ENCODE measurements around the gene ARL6IP4.
"Not testable (repeated sequence)": the region's sequence is repeated elsewhere in the genome, so short reads cannot be mapped to it uniquely, and the experiment has no call there.

The ARL6IP4 gene

DNA sequence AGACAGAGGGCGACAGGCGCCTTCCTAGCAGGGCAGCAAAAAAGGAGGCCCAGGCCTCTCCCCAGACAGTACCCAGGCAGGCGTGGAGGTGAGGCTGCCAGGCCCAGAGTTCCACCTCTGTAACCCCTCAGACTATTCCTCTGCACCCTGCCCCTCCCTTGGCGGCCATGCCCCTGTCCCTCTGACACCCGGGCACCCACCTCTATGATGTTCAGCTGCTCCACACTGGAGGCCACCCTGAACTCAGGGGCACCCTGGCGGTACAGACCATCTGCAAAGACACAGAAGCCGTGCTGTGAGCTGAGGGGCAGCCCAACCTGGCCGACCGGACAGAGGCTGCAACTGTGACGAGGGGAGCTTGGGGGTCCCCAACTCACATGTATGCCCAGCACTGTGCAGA is 20.1 kb downstream of the ARL6IP4 start:
- H3K4me1 ChIP-seq (ENCODE audit: control insufficient read depth, insufficient read depth, low read length) = no peaks in the 10 kb centered on the region
- no peak overlapping the region for H3K4me3 ChIP-seq (ENCODE audit: low read length)
- peaks cover 12% of the 10 kb centered on the region for H3K36me3 ChIP-seq (ENCODE audit: control insufficient read depth, insufficient read depth, low read length)
- H3K27me3 ChIP-seq (ENCODE audit: control insufficient read depth, insufficient read depth, low read length) = no peaks in the 10 kb centered on the region
- no peak overlapping the region for H3K27ac ChIP-seq (ENCODE audit: low read depth, low read length)
- no peak overlapping the region for H3K9ac ChIP-seq (ENCODE audit: low read length)

- Histone ChIP-seq H3K4me1 (ENCODE audit: control insufficient read depth, insufficient read depth, low read length) (no peaks in the 10 kb centered on the region), H3K27me3 (ENCODE audit: control insufficient read depth, insufficient read depth, low read length) (no peaks in the 10 kb centered on the region), H3K9ac (ENCODE audit: low read length) (no peak overlapping the region), H3K36me3 (ENCODE audit: control insufficient read depth, insufficient read depth, low read length) (peaks cover 12% of the 10 kb centered on the region), H3K27ac (ENCODE audit: low read depth, low read length) (no peak overlapping the region), H3K4me3 (ENCODE audit: low read length) (no peak overlapping the region)
These were observed 21.0 kb downstream of the ARL6IP4 start for GRCh38 chr12:123001464-123001863.

- Histone ChIP-seq H3K4me3 (ENCODE audit: low read length) (no peak overlapping the region), H3K9ac (ENCODE audit: low read length) (no peak overlapping the region), H3K36me3 (ENCODE audit: control insufficient read depth, insufficient read depth, low read length) (peaks cover 16% of the 10 kb centered on the region), H3K27ac (ENCODE audit: low read depth, low read length) (no peak overlapping the region), H3K27me3 (ENCODE audit: control insufficient read depth, insufficient read depth, low read length) (no peaks in the 10 kb centered on the region), H3K4me1 (ENCODE audit: control insufficient read depth, insufficient read depth, low read length) (no peaks in the 10 kb centered on the region)
These were observed 22.8 kb downstream of the ARL6IP4 start for GRCh38 chr12:123003257-123003656.

GRCh38 chr12:123004287-123004686 is 23.8 kb downstream of the ARL6IP4 start:
- no peak overlapping the region for H3K4me3 ChIP-seq (ENCODE audit: low read length)
- H3K9ac ChIP-seq (ENCODE audit: low read length) = no peak overlapping the region
- peaks cover 16% of the 10 kb centered on the region for H3K36me3 ChIP-seq (ENCODE audit: control insufficient read depth, insufficient read depth, low read length)
- no peaks in the 10 kb centered on the region for H3K4me1 ChIP-seq (ENCODE audit: control insufficient read depth, insufficient read depth, low read length)
- H3K27me3 ChIP-seq (ENCODE audit: control insufficient read depth, insufficient read depth, low read length) = no peaks in the 10 kb centered on the region
- no peak overlapping the region for H3K27ac ChIP-seq (ENCODE audit: low read depth, low read length)

- no peak overlapping the region for H3K4me3 ChIP-seq (ENCODE audit: low read length)
- peaks cover 16% of the 10 kb centered on the region for H3K36me3 ChIP-seq (ENCODE audit: control insufficient read depth, insufficient read depth, low read length)
- no peak overlapping the region for H3K27ac ChIP-seq (ENCODE audit: low read depth, low read length)
- H3K27me3 ChIP-seq (ENCODE audit: control insufficient read depth, insufficient read depth, low read length) = no peaks in the 10 kb centered on the region
- H3K9ac ChIP-seq (ENCODE audit: low read length) = no peak overlapping the region
- H3K4me1 ChIP-seq (ENCODE audit: control insufficient read depth, insufficient read depth, low read length) = no peaks in the 10 kb centered on the region
These were observed 24.7 kb downstream of the ARL6IP4 start for GRCh38 chr12:123005081-123005626.

GRCh38 chr12:123006977-123007376 is 26.5 kb downstream of the ARL6IP4 start:
- H3K4me1 ChIP-seq (ENCODE audit: control insufficient read depth, insufficient read depth, low read length) = no peaks in the 10 kb centered on the region
- no peak overlapping the region for H3K27ac ChIP-seq (ENCODE audit: low read depth, low read length)
- H3K27me3 ChIP-seq (ENCODE audit: control insufficient read depth, insufficient read depth, low read length) = no peaks in the 10 kb centered on the region
- no peak overlapping the region for H3K4me3 ChIP-seq (ENCODE audit: low read length)
- H3K9ac ChIP-seq (ENCODE audit: low read length) = no peak overlapping the region
- peaks cover 13% of the 10 kb centered on the region for H3K36me3 ChIP-seq (ENCODE audit: control insufficient read depth, insufficient read depth, low read length)

GRCh38 chr12:123010110-123010509 is 29.6 kb downstream of the ARL6IP4 start:
- no peaks in the 10 kb centered on the region for H3K4me1 ChIP-seq (ENCODE audit: control insufficient read depth, insufficient read depth, low read length)
- H3K36me3 ChIP-seq (ENCODE audit: control insufficient read depth, insufficient read depth, low read length) = peaks cover 8% of the 10 kb centered on the region

DNA sequence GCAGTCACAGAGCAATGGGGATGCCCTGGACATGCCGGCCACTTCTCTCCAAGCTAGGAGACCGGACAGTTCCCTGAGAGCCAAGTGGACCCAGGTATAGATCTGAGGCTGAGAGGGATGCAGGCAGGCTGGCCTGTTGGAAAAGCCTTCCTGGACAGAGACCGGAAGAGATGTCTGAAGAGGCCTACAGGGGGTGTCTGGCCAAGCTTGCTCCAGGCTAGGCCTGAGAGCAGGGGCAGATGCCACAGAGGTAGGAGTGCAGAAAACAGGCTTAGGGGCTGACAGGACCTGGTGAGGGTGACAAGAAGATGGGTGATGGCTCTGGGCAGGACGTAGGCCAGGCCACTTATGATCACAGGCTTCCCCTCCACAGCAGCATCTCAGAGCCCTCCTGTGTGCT is 30.2 kb downstream of the ARL6IP4 start:
- Histone ChIP-seq H3K4me1 (ENCODE audit: control insufficient read depth, insufficient read depth, low read length) (no peaks in the 10 kb centered on the region), H3K27ac (ENCODE audit: low read depth, low read length) (no peak overlapping the region), H3K4me3 (ENCODE audit: low read length) (no peak overlapping the region), H3K27me3 (ENCODE audit: control insufficient read depth, insufficient read depth, low read length) (no peaks in the 10 kb centered on the region), H3K36me3 (ENCODE audit: control insufficient read depth, insufficient read depth, low read length) (peaks cover 6% of the 10 kb centered on the region), H3K9ac (ENCODE audit: low read length) (no peak overlapping the region)

More at GRCh38 chr12:123010110-123010509, 29.6 kb downstream of the ARL6IP4 start:
- H3K27me3 ChIP-seq (ENCODE audit: control insufficient read depth, insufficient read depth, low read length) = no peaks in the 10 kb centered on the region
- no peak overlapping the region for H3K4me3 ChIP-seq (ENCODE audit: low read length)
- H3K9ac ChIP-seq (ENCODE audit: low read length) = no peak overlapping the region
- no peak overlapping the region for H3K27ac ChIP-seq (ENCODE audit: low read depth, low read length)

GRCh38 chr12:123011701-123012100 is 31.2 kb downstream of the ARL6IP4 start:
- Histone ChIP-seq H3K36me3 (ENCODE audit: control insufficient read depth, insufficient read depth, low read length) (peaks cover 5% of the 10 kb centered on the region), H3K27ac (ENCODE audit: low read depth, low read length) (no peak overlapping the region), H3K27me3 (ENCODE audit: control insufficient read depth, insufficient read depth, low read length) (no peaks in the 10 kb centered on the region)

GRCh38 chr12:123013185-123014095 is 33.0 kb downstream of the ARL6IP4 start:
- Histone ChIP-seq H3K27me3 (ENCODE audit: control insufficient read depth, insufficient read depth, low read length) (no peaks in the 10 kb centered on the region), H3K36me3 (ENCODE audit: control insufficient read depth, insufficient read depth, low read length) (peaks cover 2% of the 10 kb centered on the region), H3K9ac (ENCODE audit: low read length) (no peak overlapping the region), H3K4me1 (ENCODE audit: control insufficient read depth, insufficient read depth, low read length) (no peaks in the 10 kb centered on the region), H3K4me3 (ENCODE audit: low read length) (no peak overlapping the region), H3K27ac (ENCODE audit: low read depth, low read length) (no peak overlapping the region)

More at GRCh38 chr12:123011701-123012100, 31.2 kb downstream of the ARL6IP4 start:
- Histone ChIP-seq H3K4me1 (ENCODE audit: control insufficient read depth, insufficient read depth, low read length) (no peaks in the 10 kb centered on the region), H3K9ac (ENCODE audit: low read length) (no peak overlapping the region), H3K4me3 (ENCODE audit: low read length) (no peak overlapping the region)

GRCh38 chr12:123014473-123014872 is 34.0 kb downstream of the ARL6IP4 start:
- not testable (repeated sequence) for H3K27ac ChIP-seq (ENCODE audit: low read depth, low read length); H3K4me1 ChIP-seq (ENCODE audit: control insufficient read depth, insufficient read depth, low read length); H3K9ac ChIP-seq (ENCODE audit: low read length); H3K36me3 ChIP-seq (ENCODE audit: control insufficient read depth, insufficient read depth, low read length); H3K27me3 ChIP-seq (ENCODE audit: control insufficient read depth, insufficient read depth, low read length); H3K4me3 ChIP-seq (ENCODE audit: low read length)

- Histone ChIP-seq H3K27ac (ENCODE audit: low read depth, low read length) (no peak overlapping the region), H3K36me3 (ENCODE audit: control insufficient read depth, insufficient read depth, low read length) (no peaks in the 10 kb centered on the region), H3K27me3 (ENCODE audit: control insufficient read depth, insufficient read depth, low read length) (no peaks in the 10 kb centered on the region), H3K4me1 (ENCODE audit: control insufficient read depth, insufficient read depth, low read length) (no peaks in the 10 kb centered on the region), H3K9ac (ENCODE audit: low read length) (no peak overlapping the region), H3K4me3 (ENCODE audit: low read length) (no peak overlapping the region)
These were observed 37.3 kb downstream of the ARL6IP4 start for GRCh38 chr12:123017753-123018152.

GRCh38 chr12:123019841-123020138 is 39.3 kb downstream of the ARL6IP4 start:
- H3K4me3 ChIP-seq (ENCODE audit: low read length) = no peak overlapping the region
- H3K27me3 ChIP-seq (ENCODE audit: control insufficient read depth, insufficient read depth, low read length) = no peaks in the 10 kb centered on the region
- no peak overlapping the region for H3K27ac ChIP-seq (ENCODE audit: low read depth, low read length)
- no peaks in the 10 kb centered on the region for H3K36me3 ChIP-seq (ENCODE audit: control insufficient read depth, insufficient read depth, low read length)
- no peak overlapping the region for H3K9ac ChIP-seq (ENCODE audit: low read length)
- H3K4me1 ChIP-seq (ENCODE audit: control insufficient read depth, insufficient read depth, low read length) = no peaks in the 10 kb centered on the region
